Measurements from ENCODE around the gene RBM47.
"Not testable (repeated sequence)": the region's sequence is repeated elsewhere in the genome, so short reads cannot be mapped to it uniquely, and the experiment has no call there.

RBM47 gene

GRCh38 chr4:40645586-40645985, 15.9 kb upstream of the RBM47 start:
- H3K4me3 Mint-ChIP-seq, result no peak overlapping the region
- H3K36me3 Mint-ChIP-seq (ENCODE audit: low read depth), result no peaks in the 10 kb centered on the region
- H3K27me3 Mint-ChIP-seq (ENCODE audit: low read depth), result no peaks in the 10 kb centered on the region
- no peaks in the 10 kb centered on the region for H3K9me3 Mint-ChIP-seq
- H3K27ac Mint-ChIP-seq, result no peak overlapping the region
- peaks cover 4% of the 10 kb centered on the region for H3K4me1 Mint-ChIP-seq (ENCODE audit: low read depth)

- Mint-ChIP-seq H3K4me3 (no peak overlapping the region), H3K36me3 (ENCODE audit: low read depth) (peaks cover 3% of the 10 kb centered on the region), H3K27ac (no peak overlapping the region), H3K4me1 (ENCODE audit: low read depth) (peaks cover 22% of the 10 kb centered on the region), H3K27me3 (ENCODE audit: low read depth) (peaks cover 26% of the 10 kb centered on the region), H3K9me3 (no peaks in the 10 kb centered on the region)
Measured at GRCh38 chr4:40632080-40632479, 2.4 kb upstream of the RBM47 start.

GRCh38 chr4:40630335-40631021, 814 bp upstream of the RBM47 start:
- Mint-ChIP-seq H3K27me3 (ENCODE audit: low read depth) (peaks cover 32% of the 10 kb centered on the region), H3K4me3 (peak overlapping the region; percentile 91), H3K4me1 (ENCODE audit: low read depth) (peaks cover 35% of the 10 kb centered on the region), H3K9me3 (no peaks in the 10 kb centered on the region), H3K36me3 (ENCODE audit: low read depth) (peaks cover 3% of the 10 kb centered on the region), H3K27ac (no peak overlapping the region)

GRCh38 chr4:40628888-40629287, 776 bp downstream of the RBM47 start:
- H3K4me3 Mint-ChIP-seq, result peak overlapping the region; percentile 91
- H3K36me3 Mint-ChIP-seq (ENCODE audit: low read depth), result peaks cover 3% of the 10 kb centered on the region
- H3K9me3 Mint-ChIP-seq, result no peaks in the 10 kb centered on the region
- peaks cover 32% of the 10 kb centered on the region for H3K27me3 Mint-ChIP-seq (ENCODE audit: low read depth)
- H3K4me1 Mint-ChIP-seq (ENCODE audit: low read depth), result peaks cover 39% of the 10 kb centered on the region
- H3K27ac Mint-ChIP-seq, result peak overlapping the region; percentile 69

- H3K4me3 Mint-ChIP-seq, result peak overlapping the region; percentile 43
- peaks cover 32% of the 10 kb centered on the region for H3K27me3 Mint-ChIP-seq (ENCODE audit: low read depth)
- not testable (repeated sequence) for H3K36me3 Mint-ChIP-seq (ENCODE audit: low read depth); H3K9me3 Mint-ChIP-seq; H3K27ac Mint-ChIP-seq
- peaks cover 41% of the 10 kb centered on the region for H3K4me1 Mint-ChIP-seq (ENCODE audit: low read depth)
Measured at GRCh38 chr4:40628407-40628806, 1.3 kb downstream of the RBM47 start.

DNA sequence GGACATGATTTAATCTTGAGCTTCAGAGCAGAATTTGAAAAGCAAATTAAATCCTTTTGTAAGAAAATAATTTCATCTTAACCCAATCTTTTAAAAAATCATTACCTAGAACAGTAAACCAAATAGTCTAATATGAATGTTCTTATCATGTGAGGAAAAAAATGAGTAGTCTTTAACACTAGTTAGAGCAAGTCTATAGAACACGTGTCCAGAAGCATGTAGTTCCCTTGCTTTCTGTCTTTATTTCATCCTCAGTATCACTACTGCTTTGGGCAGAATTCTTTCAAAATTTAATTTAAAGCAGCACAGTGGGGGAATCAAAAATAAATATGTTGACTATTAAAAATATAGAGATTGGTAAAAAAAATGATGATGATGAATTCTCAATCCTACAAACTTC, 2.1 kb downstream of the RBM47 start:
- Mint-ChIP-seq H3K36me3 (ENCODE audit: low read depth) (peaks cover 3% of the 10 kb centered on the region), H3K9me3 (no peaks in the 10 kb centered on the region), H3K4me1 (ENCODE audit: low read depth) (peaks cover 47% of the 10 kb centered on the region), H3K27ac (peak overlapping the region; percentile 3), H3K4me3 (peak overlapping the region; percentile 59), H3K27me3 (ENCODE audit: low read depth) (peaks cover 32% of the 10 kb centered on the region)

- peaks cover 8% of the 10 kb centered on the region for H3K36me3 Mint-ChIP-seq (ENCODE audit: low read depth)
- peak overlapping the region; percentile 7 for H3K27ac Mint-ChIP-seq
- H3K4me3 Mint-ChIP-seq, result peak overlapping the region; percentile 70
- H3K9me3 Mint-ChIP-seq, result peaks cover 4% of the 10 kb centered on the region
- H3K4me1 Mint-ChIP-seq (ENCODE audit: low read depth), result peaks cover 57% of the 10 kb centered on the region
- H3K27me3 Mint-ChIP-seq (ENCODE audit: low read depth), result peaks cover 32% of the 10 kb centered on the region
Measured at GRCh38 chr4:40626183-40626990, 3.3 kb downstream of the RBM47 start.

GRCh38 chr4:40623707-40624106, 6.0 kb downstream of the RBM47 start:
- Mint-ChIP-seq H3K36me3 (ENCODE audit: low read depth) (peaks cover 10% of the 10 kb centered on the region), H3K4me1 (ENCODE audit: low read depth) (peaks cover 54% of the 10 kb centered on the region), H3K27me3 (ENCODE audit: low read depth) (peaks cover 16% of the 10 kb centered on the region), H3K27ac (no peak overlapping the region), H3K9me3 (peaks cover 4% of the 10 kb centered on the region), H3K4me3 (no peak overlapping the region)

- H3K36me3 Mint-ChIP-seq (ENCODE audit: low read depth), result peaks cover 11% of the 10 kb centered on the region
- no peak overlapping the region for H3K4me3 Mint-ChIP-seq
- peaks cover 11% of the 10 kb centered on the region for H3K27me3 Mint-ChIP-seq (ENCODE audit: low read depth)
- H3K9me3 Mint-ChIP-seq, result peaks cover 4% of the 10 kb centered on the region
- H3K27ac Mint-ChIP-seq, result no peak overlapping the region
- peaks cover 50% of the 10 kb centered on the region for H3K4me1 Mint-ChIP-seq (ENCODE audit: low read depth)
Measured at GRCh38 chr4:40622913-40623312, 6.8 kb downstream of the RBM47 start.

- peak overlapping the region; percentile 53 for H3K4me3 Mint-ChIP-seq
Measured at GRCh38 chr4:40621592-40622512, 7.8 kb downstream of the RBM47 start.

DNA sequence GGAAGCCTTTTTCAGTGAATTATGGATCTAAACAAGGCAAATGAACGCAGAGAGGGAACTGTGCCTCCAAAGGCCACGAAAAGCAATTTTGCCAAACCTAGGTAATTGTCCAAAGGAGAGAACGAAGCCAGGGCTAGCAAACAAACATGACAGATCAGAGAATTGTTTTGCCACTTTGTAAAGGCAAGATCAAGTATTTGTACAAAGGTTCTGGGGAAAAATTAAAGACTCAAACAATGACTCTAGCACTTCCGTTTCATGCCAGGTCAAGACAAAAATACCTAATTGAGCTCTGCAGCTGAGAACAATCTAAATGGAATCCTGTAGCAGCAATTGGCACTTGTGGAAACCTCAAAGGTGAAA, 8.5 kb downstream of the RBM47 start:
- peaks cover 38% of the 10 kb centered on the region for H3K4me1 Mint-ChIP-seq (ENCODE audit: low read depth)

More at GRCh38 chr4:40621592-40622512, 7.8 kb downstream of the RBM47 start:
- peaks cover 44% of the 10 kb centered on the region for H3K4me1 Mint-ChIP-seq (ENCODE audit: low read depth)
- peak overlapping the region; percentile 33 for H3K27ac Mint-ChIP-seq
- H3K36me3 Mint-ChIP-seq (ENCODE audit: low read depth), result peaks cover 8% of the 10 kb centered on the region
- H3K27me3 Mint-ChIP-seq (ENCODE audit: low read depth), result peaks cover 6% of the 10 kb centered on the region
- H3K9me3 Mint-ChIP-seq, result peaks cover 4% of the 10 kb centered on the region

DNA sequence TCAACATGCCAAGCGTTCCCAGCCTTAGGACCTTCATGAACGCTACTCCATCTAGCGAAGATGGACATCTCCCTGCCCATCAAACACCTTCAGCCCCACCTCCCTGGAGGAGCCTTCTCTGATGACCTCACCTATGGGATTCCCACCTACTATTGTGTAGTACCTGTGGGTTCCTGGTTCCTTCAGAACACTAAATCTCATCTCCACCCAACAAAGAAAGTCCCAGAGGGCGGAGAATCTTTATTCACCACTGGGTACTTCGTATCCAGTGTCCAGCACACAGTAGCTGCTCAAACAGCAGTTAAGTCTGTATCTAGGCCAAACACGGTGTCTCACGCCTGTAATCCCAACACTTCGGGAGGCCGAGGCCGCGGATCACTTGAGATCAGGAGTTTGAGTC, 10.1 kb downstream of the RBM47 start:
- H3K27me3 Mint-ChIP-seq (ENCODE audit: low read depth), result no peaks in the 10 kb centered on the region
- H3K36me3 Mint-ChIP-seq (ENCODE audit: low read depth), result peaks cover 8% of the 10 kb centered on the region
- H3K4me1 Mint-ChIP-seq (ENCODE audit: low read depth), result peaks cover 32% of the 10 kb centered on the region
- no peak overlapping the region for H3K4me3 Mint-ChIP-seq
- peaks cover 4% of the 10 kb centered on the region for H3K9me3 Mint-ChIP-seq
- H3K27ac Mint-ChIP-seq, result no peak overlapping the region

More for the DNA sequence above, 8.5 kb downstream of the RBM47 start:
- no peak overlapping the region for H3K4me3 Mint-ChIP-seq
- H3K9me3 Mint-ChIP-seq, result peaks cover 4% of the 10 kb centered on the region
- no peak overlapping the region for H3K27ac Mint-ChIP-seq
- H3K36me3 Mint-ChIP-seq (ENCODE audit: low read depth), result peaks cover 8% of the 10 kb centered on the region
- H3K27me3 Mint-ChIP-seq (ENCODE audit: low read depth), result no peaks in the 10 kb centered on the region

- peaks cover 11% of the 10 kb centered on the region for H3K36me3 Mint-ChIP-seq (ENCODE audit: low read depth)
- H3K9me3 Mint-ChIP-seq, result peaks cover 4% of the 10 kb centered on the region
- peaks cover 34% of the 10 kb centered on the region for H3K4me1 Mint-ChIP-seq (ENCODE audit: low read depth)
- H3K27ac Mint-ChIP-seq, result no peak overlapping the region
- H3K27me3 Mint-ChIP-seq (ENCODE audit: low read depth), result no peaks in the 10 kb centered on the region
- H3K4me3 Mint-ChIP-seq, result no peak overlapping the region
Measured at GRCh38 chr4:40617872-40618271, 11.8 kb downstream of the RBM47 start.

- Mint-ChIP-seq H3K9me3 (no peaks in the 10 kb centered on the region), H3K4me3 (peak overlapping the region; percentile 8), H3K4me1 (ENCODE audit: low read depth) (peaks cover 13% of the 10 kb centered on the region), H3K36me3 (ENCODE audit: low read depth) (peaks cover 9% of the 10 kb centered on the region), H3K27ac (peak overlapping the region; percentile 29), H3K27me3 (ENCODE audit: low read depth) (no peaks in the 10 kb centered on the region)
Measured at GRCh38 chr4:40614031-40614430, 15.6 kb downstream of the RBM47 start.

All from T-helper 1 cell treated with Interleukin-12 subunit alpha and Interleukin-12 subunit beta and Interleukin-4 antibody, amounts not matched to agents 30 μg/mL and 1 μg/mL, for 36 hours (primary cell).